ENCODE data around the gene SLC20A1.
A peak's percentile ranks its signal among the peaks of the same experiment; 100 is the strongest.
"Not testable (repeated sequence)": the region's sequence is repeated elsewhere in the genome, so short reads cannot be mapped to it uniquely, and the experiment has no call there.

SLC20A1 gene

DNA sequence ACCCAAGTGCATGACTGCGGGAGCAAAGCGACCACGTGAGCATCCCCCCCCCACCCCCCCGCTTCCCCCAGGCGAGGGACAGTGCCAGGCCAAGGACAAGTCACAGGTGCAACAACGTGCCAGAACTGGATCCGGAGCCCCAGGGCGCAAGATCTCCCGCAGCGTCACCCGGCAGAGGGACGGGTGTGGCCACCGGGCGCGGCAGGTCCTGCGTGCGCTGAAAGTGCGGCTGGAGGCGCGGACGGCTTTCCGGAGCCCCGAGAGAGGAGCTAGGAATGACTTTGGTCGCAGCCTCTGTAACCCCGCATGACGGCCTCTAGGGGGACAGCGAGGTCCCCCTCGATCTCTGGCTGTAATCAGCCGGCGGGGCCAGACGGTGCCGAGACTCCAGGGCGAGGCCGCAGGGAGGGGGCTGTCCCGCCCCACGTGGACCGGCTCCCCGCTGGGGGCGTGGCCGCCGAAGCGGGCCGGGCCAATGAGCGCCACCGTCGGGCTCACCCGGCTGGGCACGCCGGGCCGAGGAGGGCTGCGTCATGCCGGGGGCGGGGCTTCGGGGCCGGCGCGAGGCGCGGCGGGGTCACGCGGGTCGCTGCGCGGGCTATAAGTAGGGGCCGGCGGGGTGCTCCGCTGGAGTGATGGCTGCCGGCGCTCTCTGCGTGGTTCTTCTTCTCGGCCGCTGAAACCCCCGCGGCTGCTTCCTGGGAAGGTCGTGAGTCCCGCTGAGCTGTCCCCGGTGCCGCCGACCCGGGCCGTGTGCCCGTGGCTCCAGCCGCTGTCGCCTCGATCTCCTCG lies at the start of gene SLC20A1:
TSS of gene SLC20A1 (plus strand) at position 630 of the 792 bp plus-strand sequence. CDS start 890 bp downstream, outside the sequence.
- peak; percentile 82 to 90 for DNase-seq

- no peak for DNase-seq
These were observed 48.0 kb upstream of the SLC20A1 start for GRCh38 chr2:112597537-112598322.

DNA sequence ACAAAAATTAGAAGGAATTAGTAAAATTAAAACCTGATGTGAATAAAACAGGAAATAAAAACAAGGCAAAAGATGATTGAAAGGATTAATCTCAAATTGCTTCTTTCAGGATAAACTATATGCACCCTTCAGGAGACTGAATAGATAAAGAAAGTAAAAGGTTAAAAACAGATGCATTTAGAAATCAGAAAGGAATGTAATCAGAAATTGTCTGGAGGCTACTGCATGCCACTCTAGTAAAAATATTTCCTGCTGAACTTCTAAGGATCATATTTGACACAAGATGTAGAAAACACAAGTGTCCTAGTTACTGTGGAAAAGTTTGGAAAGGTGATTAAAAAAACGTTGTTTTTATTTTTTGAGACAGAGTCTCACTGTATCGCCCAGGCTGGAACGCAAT lies 45.1 kb upstream of the SLC20A1 start:
- DNase-seq: no peak

DNA sequence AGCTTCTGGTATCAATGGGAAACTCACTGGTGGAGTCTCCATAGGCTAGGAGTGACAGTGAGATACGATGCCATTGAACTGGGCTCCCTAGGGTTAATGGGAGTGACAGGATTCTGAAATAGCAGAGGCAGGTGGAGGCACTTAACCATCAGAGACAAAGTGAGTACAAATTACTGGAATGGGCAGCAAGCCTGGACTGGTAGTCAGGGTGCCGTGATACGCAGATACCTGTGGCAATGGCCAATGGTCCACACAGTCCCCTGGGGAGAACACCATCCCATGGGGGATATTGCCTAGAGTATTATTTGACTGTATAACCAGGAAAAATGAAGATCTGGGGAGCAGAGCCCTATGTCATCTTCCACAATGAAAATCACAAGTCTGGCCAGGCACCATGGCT lies 44.0 kb upstream of the SLC20A1 start:
- DNase-seq: no peak

DNA sequence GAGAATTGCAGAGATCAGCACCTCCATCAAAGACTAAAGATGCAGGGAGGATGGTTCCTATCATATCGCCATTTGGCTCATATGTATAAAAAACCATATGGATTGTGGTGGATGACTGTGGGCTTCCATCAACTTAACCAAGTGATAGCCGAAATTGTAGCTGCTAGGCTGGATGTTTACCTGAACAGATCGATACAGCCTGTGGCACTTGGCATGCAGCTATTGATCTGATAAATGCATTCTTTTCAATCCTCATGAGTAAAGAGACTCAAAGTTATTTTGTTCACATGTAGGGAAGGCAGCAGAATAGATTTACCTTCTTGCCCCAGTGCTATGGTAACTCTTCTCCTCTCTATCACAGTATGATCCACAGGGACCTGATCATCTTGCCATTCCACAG lies 42.8 kb upstream of the SLC20A1 start:
- DNase-seq: no peak

DNA sequence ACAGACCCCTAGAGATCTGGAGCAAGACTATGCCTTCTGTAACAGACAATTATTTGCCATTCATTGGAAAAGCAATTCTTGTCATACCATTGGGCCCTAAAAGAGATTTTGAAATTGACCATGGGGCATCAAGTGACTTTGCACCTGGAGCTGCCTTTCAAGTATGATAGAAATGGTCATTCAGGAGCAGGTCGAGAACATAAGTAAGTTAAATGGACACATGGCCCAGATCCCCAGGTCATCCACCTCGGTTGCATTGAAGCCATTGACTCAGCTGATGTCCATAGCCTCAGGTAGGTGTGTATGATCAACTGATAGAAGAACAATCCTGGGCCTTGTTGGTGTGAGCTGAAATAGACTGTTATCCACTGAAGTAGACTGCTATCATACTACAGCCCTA lies 42.0 kb upstream of the SLC20A1 start:
- no peak for DNase-seq

- DNase-seq: no peak
These were observed 40.8 kb upstream of the SLC20A1 start for GRCh38 chr2:112604952-112605351.

DNA sequence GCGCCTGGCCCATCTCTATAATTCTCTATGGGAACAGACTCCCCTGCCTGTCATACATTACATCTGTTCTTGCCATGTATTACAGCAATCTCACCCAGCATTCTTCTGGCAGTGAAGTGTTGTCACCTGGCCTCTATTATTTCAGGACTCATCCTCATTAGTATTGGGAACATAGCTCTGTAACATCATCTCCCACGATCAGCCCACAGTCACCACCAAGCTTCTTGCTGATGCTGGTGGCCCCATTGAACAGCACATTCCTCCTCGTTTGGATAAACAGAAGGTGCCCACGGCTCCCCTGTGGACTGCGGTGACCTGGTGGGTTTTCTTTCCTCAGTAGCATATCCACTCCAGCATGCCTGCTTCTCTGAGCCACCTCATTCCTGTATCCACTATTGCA lies 39.8 kb upstream of the SLC20A1 start:
- no peak for DNase-seq

- no peak for DNase-seq
These were observed 39.2 kb upstream of the SLC20A1 start for GRCh38 chr2:112606547-112606946.

DNA sequence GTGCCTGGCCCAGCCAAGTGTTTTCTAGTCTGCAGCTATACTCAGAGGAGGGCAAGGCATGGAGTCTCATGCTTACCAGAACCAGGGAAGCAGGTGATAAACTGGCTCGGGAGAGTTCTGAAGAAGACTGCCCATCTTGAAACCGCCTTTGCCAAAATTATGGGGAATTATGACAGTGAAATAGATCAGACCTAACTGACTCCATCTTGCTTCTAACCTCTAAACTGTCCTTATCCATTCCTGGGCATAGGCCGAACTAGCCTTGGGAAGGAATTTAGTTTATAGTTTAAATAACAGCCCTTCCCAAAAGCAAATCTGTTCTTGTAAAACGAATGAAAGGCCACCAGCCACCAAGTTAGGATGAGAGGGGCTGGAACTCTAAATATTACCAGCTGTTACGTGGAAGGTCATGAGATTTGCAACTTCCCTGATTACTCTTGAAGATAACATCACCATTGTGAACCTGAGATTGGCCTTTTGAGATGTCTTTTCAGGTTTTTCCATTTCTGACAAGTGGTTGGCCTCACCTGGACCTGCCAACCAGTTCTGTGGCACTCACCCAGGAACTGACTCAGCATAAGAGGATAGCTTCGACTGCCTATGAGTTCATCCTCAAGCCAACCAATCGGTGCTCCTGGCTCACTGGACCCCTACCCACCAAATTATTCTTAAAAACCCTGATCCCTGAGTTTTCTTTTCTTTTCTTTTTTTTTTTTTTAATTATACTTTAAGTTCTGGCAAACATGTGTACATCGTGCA lies 37.9 kb upstream of the SLC20A1 start:
- DNase-seq: no peak

DNA sequence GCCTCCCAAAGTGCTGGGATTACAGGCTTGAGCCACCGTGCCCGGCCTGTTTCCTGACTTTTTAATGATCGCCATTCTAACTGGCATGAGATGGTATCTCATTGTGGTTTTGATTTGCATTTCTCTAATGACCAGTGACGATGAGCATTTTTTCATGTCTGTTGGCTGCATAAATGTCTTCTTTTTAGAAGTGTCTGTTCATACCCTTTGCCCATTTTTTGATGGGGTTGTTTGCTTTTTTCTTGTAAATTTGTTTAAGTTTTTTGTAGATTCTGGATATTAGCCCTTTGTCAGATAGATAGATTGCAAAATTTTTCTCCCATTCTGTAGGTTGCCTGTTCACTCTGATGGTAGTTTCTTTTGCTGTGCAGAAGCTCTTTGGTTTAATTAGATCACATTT lies 36.4 kb upstream of the SLC20A1 start:
- not testable (repeated sequence) for DNase-seq

DNA sequence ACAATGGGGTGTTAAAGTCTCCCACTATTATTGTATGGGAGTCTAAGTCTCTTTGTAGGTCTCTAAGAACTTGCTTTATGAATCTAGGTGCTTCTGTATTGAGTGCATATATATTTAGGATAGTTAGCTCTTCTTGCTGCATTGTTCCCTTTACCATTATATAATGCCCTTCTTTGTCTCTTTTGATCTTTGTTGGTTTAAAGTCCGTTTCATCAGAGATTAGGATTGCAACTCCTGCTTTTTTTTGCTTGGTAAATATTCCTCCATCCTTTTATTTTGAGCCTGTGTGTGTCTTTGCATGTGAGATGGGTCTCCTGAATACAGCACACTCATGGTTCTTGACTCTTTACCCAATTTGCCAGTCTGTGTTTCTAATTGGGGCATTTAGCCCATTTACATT lies 33.5 kb upstream of the SLC20A1 start:
- DNase-seq: not testable (repeated sequence)

DNA sequence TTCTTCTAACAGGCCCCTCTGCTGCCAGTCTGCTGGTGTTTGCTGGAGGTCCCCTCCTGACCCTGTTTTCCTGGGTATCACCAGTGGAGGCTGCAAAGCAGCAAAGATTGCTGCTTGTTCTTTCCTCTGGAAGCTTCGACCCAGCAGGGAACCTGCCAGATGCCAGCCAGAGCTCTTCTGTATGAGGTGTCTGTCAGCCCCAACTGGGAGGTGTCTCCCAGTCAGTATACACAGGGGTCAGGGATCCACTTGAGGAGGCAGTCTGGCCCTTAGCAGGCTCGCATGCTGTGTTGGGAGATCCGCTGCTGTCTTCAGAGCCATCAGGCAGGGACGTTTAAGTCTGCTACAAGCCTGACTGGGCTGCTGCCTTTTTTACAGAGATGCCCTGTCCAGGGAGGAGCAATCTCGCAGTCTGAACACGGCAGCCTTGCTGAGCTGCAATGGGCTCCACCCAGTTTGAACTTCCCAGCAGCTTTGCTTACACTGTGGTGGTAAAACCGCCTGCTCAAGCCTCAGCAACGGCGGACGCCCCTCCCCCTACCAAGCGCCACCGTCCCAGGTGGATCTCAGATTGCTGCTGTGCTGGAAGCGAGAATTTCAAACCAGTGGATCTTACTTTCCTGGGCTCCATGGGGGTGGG lies 31.4 kb upstream of the SLC20A1 start:
- DNase-seq: no peak

DNA sequence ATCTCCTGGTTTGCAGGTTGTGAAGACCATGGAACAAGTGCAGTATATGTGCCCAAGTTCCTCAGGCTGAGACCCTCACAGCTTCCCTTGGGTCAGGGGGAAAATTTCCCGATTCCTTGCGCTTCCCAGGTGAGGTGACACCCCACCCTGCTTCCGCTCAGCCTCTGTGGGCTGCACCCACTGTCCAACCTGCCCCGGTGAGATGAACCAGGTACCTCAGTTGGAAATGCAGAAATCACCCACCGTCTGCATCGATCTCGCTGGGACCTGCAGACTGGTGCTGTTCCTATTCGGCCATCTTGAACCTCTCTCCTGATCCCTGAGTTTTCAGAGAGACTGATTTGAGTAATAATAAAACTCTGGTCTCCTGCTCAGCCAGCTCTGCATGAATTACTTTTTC lies 30.7 kb upstream of the SLC20A1 start:
- no peak for DNase-seq

- not testable (repeated sequence) for DNase-seq
These were observed 29.9 kb upstream of the SLC20A1 start for GRCh38 chr2:112615798-112616197.

DNA sequence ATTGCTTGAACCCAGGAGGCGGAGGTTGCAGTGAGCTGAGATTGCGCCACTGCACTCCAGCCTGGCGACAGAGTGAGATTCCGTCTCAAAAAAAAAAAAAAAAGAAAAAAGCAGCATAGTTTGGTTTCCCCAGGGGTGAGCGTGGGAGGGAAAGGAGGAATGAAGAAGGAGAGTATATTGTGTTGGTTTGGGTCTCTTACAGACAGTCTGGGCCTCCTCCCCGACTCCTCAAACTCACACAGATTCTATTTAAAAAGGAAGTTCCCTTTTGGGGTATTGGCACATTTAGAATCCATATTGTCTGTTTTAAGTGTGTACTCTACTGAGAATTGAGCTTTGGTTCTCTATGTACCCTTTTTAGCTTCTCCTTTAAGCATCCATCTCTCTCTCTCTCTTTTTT lies 27.4 kb upstream of the SLC20A1 start:
- no peak for DNase-seq

DNA sequence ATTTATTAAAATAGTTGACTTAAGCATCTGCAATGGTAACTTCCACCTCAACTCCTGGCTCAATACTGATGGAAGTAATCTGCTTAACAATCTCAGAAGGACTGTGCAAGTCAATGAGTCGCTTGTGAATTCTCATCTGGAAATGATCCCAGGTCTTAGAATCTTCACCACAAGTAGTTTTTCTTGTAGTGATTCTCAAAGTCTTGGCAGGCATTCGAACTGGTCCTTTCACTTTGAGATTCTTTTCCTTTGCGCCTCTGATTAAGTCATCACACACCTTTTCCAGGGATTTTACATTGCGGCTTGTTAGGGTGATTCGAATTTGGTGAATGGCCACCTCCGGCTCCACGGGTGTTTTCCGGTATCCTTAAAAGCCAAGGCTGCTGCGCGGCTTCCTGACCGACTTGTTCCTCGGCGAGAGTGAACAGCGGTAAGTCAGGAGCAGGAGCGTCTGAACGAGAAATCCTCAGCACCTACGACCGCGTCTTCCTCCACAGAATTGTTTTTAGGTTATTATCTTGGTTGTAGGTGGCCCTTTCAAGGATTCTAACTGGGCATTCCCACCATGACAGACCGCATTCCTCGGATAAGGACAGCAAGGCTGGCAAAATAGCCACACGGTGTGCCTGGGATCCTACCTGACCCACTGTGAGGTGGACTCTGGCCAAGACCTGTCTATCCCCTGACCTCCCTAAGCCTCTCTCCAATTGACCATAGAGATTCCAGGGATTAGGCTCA lies 23.8 kb upstream of the SLC20A1 start:
- no peak for DNase-seq

GRCh38 chr2:112622528-112622849 lies 23.2 kb upstream of the SLC20A1 start:
- no peak for DNase-seq

DNA sequence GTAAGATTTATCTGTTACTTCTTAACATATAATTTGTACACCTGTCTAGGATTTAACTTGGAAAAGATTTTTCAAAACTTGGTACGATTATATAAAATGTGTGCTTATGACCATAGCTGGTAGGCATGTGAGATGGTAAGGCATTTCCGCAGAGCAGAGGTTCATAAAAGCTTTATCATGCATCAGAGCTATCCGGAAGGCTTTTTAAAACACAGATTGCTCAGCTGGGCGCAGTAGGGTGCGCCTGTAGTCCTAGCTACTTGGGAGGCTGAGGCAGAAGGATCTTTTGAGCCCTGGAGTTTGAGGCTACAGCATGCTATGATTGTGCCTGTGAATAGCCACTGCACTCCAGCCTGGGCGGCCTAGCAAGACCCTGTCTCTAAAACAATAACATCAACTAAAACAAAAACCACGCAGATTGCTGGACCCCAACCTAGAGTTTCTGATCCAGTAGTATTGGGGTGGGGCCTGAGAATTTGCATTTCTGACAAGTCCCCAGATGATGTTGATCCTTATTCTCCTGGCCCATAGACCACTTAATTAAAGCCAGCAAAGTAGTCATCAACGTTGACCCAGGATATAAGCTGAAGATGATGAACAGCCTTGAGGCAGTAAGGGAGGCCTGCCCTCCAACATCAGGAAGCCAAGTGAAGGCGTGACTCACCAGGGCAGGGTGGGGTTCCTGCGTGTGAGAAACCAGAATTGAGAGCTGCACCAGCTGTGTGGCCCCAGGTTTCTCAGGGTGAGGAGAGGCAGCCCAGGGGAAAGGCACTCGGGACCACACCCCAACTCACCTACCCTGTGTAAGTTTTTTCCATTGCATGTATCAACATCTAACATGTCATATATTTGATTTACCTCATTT lies 21.6 kb upstream of the SLC20A1 start:
- DNase-seq: no peak

GRCh38 chr2:112625474-112626114 lies 20.1 kb upstream of the SLC20A1 start:
- no peak for DNase-seq

GRCh38 chr2:112626604-112627059 lies 19.1 kb upstream of the SLC20A1 start:
- DNase-seq: peak; percentile 40 to 55

Measured in SHP77 (cell line).